Endothelial cell of umbilical vein (primary cell): Measurements from ENCODE around the gene PNLIP.

Source experiments
- CTCF ChIP-seq, 2 donors: IDR thresholded peaks; 1 replicate in 1 of 2; 2 replicates in 1 of 2; pipeline ENCODE4 v1.5.1; 2011; ENCODE audit warnings: low read length in 2 of 2, mild to moderate bottlenecking in 2 of 2, moderate library complexity in 2 of 2, control low read depth in 1 of 2, inconsistent platforms in 1 of 2, low read depth in 1 of 2; ENCODE audit not compliant: insufficient read depth in 1 of 2; ENCODE audit errors: extremely low read depth in 1 of 2
- EZH2 ChIP-seq: IDR thresholded peaks from 2 replicates; pipeline ENCODE4 v1.6.1; 2012; ENCODE audit warnings: borderline replicate concordance, low read depth, mild to moderate bottlenecking, moderate library complexity, low read length, inconsistent platforms; ENCODE audit not compliant: severe bottlenecking
- FOS ChIP-seq: IDR thresholded peaks from 2 replicates; pipeline ENCODE4 v1.6.1; 2011; ENCODE audit warnings: mild to moderate bottlenecking, low read length, moderate library complexity, borderline replicate concordance; ENCODE audit not compliant: insufficient read depth
- GATA2 ChIP-seq: IDR thresholded peaks from 2 replicates; pipeline ENCODE4 v1.7.0; 2011; ENCODE audit warnings: low read depth, mild to moderate bottlenecking, moderate library complexity, mixed read lengths, low read length; ENCODE audit not compliant: insufficient read length, insufficient read depth
- MAX ChIP-seq: IDR thresholded peaks from 2 replicates; pipeline ENCODE4 v1.6.1; 2011; ENCODE audit not compliant: insufficient read depth, insufficient read length
- MYC ChIP-seq: IDR thresholded peaks from one replicate; pipeline ENCODE4 v1.6.1; 2011; ENCODE audit warnings: mild to moderate bottlenecking, low read depth, low read length
- POLR2A ChIP-seq: IDR thresholded peaks from 2 replicates; pipeline ENCODE4 v1.6.1; 2012; ENCODE audit warnings: low read depth, mild to moderate bottlenecking, control low read depth, low read length
- POLR2AphosphoS5 ChIP-seq: IDR thresholded peaks from 2 replicates; pipeline ENCODE4 v1.6.1; 2012; ENCODE audit warnings: low read depth, mild to moderate bottlenecking, control low read depth, low read length, moderate library complexity; ENCODE audit not compliant: insufficient read depth

GRCh38 chr10:116538992-116539391 is 6.7 kb upstream of the PNLIP start:
- no peak for TF ChIP-seq CTCF (IDR thresholded peaks at IDR 0.05; ENCODE audit: extremely low read depth in 1 of 2, insufficient read depth in 1 of 2, low read depth in 1 of 2, low read length in 2 of 2)
- TF ChIP-seq POLR2A, result no peak
- TF ChIP-seq POLR2AphosphoS5, result no peak
- TF ChIP-seq FOS, result no peak
- no peak for TF ChIP-seq MAX
- no peak for TF ChIP-seq EZH2
- TF ChIP-seq MYC, result no peak
- TF ChIP-seq GATA2, result no peak
